HG03565 (cell line): ENCODE data around the gene GIT2.
"Not testable (repeated sequence)": the region's sequence is repeated elsewhere in the genome, so short reads cannot be mapped to it uniquely, and the experiment has no call there.

Source experiments
- ATAC-seq: cut with Tn5 transposase; IDR thresholded peaks from one replicate; pipeline ENCODE4 v1.9.1; 2021; ENCODE audit warnings: mild to moderate bottlenecking, moderate library complexity; ENCODE audit not compliant: unreplicated experiment

The GIT2 gene, protein sequence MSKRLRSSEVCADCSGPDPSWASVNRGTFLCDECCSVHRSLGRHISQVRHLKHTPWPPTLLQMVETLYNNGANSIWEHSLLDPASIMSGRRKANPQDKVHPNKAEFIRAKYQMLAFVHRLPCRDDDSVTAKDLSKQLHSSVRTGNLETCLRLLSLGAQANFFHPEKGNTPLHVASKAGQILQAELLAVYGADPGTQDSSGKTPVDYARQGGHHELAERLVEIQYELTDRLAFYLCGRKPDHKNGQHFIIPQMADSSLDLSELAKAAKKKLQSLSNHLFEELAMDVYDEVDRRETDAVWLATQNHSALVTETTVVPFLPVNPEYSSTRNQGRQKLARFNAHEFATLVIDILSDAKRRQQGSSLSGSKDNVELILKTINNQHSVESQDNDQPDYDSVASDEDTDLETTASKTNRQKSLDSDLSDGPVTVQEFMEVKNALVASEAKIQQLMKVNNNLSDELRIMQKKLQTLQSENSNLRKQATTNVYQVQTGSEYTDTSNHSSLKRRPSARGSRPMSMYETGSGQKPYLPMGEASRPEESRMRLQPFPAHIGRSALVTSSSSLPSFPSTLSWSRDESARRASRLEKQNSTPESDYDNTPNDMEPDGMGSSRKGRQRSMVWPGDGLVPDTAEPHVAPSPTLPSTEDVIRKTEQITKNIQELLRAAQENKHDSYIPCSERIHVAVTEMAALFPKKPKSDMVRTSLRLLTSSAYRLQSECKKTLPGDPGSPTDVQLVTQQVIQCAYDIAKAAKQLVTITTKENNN

DNA sequence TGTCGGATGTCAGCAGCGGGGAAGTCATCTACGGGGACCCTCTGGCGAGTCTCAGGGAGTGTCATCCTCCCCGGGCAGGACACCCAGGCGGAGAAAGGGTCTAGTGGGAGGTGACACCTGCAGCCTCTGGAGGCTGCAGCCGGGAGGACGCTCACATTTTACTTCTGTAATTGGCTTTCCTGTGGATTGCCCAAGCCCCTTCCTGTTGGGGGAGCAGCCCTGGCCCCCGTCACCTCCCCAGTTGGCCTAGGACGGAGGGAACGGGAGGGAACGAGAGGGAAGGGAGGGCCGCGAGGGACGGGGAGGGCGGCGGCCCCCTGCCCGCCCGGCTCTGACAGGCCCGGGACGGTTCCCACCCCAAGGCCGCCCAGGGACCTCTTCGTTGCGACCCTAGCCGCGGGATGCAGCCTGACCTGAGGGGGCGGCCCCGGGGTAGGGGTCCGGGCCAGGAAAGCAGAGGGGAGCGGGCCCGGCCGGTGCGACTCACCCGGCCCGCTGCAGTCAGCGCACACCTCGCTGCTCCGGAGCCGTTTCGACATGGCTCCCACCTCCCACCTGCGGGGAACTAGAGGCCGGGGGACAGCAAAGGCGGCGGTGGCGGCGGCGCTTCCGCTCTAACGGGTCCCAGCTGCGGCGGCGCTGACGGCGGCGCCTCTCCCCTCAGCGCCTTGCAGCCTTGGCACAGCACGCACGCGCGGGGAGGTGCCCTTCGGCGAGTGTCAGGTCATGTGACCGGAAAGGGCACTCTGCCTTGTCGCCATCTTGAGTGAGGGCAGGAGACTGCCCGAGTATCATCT, at the start of gene GIT2:
Gene GIT2 (minus strand): TSS at position 683 of the 797 bp plus-strand sequence. CDS start 144 bp downstream, at position 539.
- peak; percentile 62 for ATAC-seq

DNA sequence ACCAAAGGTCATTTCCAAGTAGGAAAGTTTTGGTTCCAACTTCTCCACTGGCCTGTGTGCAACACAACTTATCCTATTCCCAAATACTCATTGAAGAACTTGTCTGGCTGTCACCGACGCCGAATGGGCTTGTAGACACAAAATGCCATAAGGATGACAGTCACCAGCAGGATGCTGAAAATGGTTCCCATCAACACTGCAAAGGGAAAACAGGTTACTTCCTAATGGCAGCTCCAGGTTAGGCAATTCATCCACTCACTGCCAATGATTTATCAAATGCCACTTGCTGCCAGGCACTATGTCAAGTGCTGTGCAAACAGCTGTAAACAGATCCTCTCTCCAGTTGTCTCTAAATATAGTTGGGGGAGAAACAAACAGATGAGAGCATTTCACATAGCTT, 46.1 kb upstream of the GIT2 start:
- ATAC-seq = no peak

DNA sequence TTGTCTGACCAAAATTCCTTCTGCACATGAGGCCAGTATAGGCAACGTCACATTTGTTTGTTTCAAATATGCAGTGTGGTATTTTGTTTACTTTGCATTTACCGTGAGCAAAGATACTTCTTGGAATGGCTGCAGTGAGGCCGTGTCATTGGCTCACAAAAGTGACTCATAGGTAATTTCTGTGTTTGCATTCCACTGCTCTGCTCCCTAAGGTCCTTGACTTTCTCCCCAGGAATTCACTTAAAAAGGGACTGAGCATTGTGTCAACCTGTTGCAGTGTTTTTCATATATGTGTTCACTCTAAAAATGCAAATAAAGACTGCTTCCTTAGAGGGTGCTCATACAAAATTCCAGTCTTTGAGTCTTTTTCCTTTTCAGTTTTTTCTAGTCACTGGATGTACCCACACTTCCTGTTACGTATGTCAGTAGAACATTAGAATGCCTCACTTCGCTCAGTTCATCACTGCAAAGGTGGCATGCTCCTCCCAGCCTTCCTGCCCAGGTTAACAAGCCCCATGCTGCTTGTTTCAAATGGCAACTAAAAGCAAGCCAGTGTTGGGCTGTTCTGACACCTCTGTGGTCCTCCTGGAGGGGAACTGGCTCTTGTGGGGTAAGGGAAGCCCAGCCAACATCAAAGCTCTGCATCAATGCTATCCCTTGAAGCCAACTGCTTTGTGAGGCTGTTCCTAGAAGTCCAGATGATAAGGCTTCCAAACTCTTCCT, 43.1 kb upstream of the GIT2 start:
- ATAC-seq = no peak

DNA sequence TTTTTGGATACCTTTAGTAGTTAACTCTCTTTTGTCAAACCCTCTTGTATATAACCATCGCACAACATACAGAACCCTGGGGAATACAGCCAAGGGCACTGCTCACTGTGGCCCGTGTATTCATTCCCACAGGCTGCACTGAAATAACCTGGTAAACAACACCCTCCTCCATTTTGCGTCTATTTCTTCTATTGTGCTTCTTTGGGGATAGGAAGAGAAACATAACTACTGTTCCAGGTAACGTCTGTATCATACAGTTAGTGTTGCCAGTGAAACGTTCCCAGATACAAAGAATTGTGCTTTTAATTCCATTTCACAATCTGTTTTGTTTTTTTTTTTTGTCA, 42.5 kb upstream of the GIT2 start:
- ATAC-seq = no peak

DNA sequence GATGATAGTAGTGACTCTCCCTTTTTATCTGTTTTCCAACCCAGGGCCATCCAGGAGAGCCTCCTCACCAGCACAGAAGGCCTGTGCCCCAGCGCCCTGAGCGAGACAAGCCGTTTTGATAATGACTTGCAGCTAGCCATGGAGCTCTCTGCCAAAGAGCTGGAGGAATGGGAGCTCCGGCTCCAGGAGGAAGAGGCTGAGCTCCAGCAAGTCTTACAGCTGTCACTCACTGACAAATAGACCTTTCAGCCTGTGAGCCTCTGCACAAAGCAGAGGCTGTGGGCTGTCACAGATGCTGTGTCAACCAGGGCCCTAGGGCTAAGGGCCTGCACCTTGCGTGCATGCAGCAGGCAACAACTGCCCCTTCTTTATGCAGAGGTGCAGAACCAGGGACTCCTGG, 41.1 kb upstream of the GIT2 start:
- ATAC-seq = no peak

DNA sequence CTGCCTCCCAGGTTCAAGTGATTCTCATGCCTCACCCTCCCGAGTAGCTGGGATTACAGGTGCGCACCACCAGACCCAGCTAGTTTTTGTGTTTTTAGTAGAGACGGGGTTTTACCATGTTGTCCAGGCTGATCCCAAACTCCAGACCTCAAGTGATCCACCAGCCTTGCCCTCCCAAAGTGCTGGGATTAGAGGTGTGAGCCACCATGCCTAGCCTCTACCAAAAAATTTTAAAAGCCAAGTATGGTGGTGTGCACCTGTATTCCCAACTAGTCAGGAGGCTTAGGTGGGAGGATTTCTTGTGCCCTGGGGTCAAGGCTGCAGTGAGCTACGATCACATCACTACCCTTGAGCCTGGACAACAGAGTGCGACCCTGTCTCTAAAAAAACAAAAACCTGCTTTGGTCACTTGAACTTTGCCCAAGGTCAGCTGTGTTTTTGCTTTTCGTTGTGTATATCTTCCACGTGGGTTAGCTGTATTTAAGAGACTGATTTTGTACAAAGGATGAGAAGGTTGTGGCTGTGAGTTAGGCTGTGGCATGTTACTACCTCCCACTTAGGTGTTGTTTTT, 39.5 kb upstream of the GIT2 start:
- ATAC-seq = no peak

DNA sequence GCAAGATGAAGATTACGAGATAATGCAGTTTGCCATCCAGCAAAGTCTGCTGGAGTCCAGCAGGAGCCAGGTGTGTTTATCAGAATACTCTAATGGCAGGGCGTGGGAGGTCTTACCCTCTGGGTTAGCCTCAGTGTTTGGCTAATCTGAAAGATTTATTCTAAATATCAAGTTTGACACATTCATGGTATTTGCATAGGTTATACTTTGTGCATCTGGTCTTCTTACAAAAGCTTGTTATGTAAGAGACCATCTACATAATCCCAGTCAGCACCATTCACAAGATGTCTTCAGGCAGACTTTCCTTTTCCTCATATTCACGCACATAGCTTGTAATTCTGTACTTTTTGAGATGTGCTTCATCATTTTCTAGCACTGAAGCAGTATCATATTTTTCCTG, 37.7 kb upstream of the GIT2 start:
- ATAC-seq = no peak

DNA sequence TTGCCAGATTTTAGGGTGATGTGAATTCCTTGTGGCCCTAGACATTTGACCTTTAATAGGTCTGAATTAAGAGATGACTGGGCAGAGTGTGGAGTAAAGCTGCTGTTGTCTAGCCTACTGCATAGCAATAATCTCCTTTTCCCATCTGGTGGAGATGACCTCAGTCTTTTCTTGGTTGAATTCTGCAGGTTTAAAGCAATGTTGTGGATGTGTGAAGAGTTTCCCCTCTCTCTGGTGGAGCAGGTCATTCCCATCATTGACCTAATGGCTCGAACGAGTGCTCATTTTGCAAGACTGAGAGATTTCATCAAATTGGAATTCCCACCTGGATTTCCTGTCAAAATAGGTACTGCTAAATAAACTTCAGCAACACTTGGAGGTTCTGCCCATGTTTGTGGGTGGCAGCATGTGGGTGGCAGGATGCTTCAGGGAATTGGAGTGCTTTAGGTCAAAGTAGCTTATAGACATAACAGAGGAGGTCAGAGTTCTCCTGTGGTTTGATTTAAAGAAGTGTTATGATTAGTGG, 33.2 kb upstream of the GIT2 start:
- ATAC-seq = no peak

DNA sequence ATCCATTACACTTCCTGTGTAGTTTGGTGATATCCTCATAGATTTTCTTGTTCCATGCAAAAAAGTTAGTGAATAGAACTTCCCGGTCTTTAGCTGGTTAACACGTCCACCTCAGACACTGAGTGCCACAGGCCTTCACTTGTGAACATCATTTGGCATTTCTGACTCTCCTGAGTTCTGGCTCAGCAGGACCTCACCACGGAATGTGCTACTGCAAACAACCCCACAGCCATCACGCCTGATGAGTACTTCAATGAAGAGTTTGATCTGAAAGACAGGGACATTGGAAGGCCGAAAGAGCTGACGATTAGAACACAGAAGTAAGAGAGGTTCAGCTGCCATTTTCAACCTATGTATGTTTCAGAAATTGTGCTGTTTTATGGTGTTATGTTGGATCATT, 32.2 kb upstream of the GIT2 start:
- ATAC-seq = no peak

DNA sequence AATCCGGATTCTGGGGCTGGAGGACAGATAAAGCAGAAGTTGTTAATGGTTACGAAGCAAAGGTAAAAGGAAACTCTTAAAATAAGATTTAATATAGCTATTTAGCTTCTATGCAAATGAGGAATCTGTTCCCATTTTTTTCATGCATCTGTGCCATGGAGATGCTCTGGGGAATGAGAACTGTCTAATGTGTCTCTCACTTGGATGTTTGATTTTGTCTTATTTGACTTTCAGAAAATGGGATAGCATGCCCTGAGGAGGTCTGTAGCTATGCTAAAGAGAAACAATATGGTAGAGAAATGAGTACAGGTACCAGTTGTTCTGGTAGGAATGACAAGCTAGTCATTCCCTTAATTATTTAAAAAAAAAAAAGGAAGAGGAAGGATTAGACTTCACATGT, 27.9 kb upstream of the GIT2 start:
- ATAC-seq = no peak

DNA sequence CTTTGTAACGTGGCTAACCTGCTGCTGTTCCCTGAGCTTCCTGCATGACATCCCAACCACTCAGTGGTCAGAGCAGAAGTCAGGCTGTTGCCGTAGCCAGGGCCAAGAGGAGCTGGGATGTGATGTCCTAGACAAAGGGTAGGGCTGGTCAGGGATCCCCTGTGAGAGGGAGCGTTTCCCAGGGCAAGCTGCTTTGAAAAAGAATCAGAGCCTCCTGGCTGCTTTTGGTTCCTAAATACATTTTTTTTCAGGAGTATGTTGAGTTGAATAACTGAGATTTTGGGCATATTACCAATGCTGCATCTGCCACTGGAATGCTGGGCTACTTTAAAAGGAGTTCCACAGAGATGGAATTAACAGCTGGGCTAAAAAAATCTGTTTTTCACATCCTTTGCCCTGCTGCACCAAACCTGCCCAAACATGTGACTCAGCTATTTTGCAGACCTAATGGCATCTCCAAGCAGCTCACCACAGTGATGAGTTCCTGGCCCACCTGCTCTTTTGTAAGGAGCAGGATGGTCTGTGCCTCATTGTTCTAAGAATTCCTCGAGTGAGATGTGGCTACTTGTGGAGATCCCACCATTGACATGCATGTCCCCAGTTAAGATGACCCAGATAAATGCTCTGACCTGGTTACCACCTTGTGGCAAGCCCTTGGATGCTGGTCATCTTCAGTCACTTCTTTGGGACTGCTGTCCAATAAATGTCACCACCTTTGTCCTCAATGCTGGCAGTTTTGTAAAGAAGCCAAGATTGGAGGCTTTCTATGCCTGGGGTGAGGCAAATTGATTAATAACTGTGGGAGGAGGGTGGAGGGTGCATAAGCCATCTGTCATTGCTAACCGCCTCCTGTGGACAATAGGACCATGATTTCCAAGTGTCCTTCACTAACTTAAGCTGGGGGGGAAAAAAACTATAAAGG, 27.2 kb upstream of the GIT2 start:
- ATAC-seq = no peak

DNA sequence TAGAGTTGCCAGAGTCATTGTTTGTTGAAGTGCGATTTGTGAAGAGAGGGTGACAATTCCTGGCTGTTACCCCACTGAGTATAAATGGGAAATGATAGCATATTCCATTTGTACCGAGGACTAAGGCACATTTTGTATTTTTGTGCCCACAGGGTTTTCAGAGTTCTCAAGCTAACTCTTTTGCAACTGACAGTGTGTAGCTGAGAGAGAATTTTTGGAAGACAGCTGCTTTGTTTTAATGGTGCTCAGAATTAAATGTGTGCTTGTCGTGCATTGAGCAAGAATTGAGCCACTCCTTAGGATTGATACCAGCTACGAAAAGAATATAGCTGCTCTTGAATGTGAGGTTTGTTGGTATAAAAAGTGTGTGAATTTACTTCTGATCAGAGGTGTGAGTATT, 24.8 kb upstream of the GIT2 start:
- ATAC-seq = no peak

DNA sequence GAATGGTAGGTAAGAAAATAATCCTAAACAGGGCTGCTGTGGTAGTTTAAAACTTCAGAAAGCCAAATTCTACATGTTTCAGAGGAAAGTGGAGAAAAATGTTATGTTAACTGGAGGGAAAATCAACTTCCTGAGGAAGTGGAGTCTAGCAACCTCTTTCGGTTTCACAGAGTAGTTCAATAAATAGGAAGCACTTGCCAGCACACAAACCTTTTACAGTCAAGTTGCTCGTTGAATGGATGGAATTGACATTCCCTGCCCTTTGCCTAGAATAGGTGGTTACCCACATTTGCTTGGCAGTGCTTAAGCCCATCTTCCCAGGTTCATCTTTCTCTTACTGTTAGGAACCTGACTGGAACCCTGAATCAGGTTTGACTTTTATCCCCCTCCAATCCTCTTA, 19.0 kb upstream of the GIT2 start:
- no peak for ATAC-seq

DNA sequence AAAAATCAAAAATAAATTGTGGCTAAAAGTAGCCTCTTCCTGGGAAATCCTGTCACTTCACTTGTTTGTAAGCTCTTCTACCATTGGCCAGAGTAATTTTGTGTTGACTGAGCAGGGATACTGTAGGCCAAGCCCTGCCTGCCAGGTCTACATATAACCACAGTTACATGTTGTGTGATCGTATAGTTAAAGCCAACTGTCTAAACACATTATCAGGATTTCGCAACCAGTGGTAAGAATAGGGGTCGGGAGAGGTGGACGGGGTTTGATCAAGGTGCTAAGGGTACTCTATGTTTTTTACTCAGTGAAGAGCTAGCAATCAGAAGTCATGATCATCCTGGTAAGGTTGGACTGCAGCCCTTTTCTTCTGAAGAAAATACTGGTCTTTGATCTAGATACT, 16.5 kb upstream of the GIT2 start:
- ATAC-seq = no peak

DNA sequence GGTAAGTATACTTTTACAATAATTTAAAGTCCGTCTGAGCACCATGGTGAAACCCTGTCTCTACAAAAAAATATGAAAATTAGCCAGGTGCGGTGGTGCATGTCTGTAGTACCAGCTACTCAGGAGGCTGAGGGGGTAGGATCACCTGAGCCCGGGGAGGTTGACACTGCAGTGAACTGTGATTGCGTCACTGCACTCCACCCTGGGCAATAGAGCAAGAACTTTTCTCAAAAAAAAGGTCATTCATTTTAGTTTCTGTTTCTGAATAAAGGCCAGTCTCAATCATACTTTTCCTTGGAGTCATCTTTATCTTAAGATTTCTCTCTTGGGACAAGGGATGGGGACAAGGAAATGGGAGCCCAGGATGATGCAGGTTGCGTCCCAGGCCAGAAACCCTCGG, 16.0 kb upstream of the GIT2 start:
- ATAC-seq = no peak

DNA sequence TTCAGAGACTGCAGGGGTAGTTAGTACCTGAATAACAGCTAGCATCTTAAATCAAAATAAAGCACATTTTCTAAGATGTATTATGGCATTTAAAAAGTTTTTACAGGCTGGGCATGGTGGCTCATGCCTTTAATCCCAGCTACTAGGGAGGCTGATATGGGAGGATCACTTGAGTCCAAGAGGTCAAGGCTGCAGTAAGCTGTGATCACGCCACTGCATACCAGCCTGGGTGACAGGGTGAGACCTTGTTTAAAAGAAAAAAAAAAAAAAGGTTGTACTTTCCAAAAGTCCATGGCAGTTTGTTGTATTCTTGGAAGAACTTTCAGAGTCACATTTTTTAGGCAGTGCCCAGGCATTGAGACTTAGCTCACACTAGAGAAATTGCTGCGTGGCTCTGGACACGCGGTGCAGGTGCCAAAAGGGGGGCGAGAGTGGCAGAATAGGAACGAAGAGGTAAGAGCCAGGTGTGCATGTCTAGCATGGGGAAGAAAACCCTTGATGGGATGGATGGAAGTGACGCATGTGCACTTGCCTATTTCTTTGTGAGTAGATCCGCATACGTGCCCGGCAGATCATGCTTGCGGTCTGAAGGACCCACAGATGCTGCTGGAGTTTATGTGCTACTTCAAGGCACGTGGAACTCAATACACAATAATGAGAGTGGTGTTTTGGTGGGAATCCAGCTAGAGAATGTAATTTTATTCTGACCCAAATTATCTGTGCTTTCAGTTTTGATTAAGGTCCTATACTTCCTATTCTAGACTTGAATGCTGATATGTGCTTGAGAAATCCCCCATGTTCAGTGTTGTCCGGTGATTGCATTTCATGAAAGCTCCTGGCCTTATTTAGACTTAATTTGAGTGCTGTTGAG, 14.9 kb upstream of the GIT2 start:
- peak; percentile 37 for ATAC-seq

DNA sequence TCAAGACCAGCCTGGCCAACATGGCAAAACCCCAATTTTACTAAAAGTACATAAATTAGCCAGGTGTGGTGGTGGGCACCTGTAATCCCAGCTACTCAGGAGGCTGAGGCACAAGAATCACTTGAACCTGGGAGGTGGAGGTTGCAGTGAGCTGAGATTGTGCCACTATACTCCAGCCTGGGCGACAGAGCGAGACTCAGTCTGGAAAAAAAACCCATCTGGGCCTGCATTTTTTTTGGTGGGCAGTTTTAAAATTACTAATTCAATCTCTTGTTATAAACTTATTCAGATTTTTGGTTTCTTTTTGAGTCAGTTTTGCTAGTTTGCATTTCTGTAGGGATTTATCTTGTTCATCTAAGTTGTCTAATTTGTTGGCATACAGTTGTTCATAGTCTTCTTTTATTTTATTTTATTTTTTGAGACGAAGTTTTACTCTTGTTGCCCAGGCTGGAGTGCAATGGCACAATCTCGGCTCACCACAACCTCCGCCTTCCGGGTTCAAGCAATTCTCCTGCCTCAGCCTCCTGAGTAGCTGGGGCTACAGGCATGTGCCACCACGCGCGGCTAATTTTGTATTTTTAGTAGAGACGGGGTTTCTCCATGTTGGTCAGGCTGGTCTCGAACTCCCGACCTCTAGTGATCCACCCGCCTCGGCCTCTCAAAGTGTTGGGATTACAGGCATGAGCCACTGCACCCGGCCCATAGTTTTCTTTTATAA, 12.7 kb upstream of the GIT2 start:
- ATAC-seq = not testable (repeated sequence)

DNA sequence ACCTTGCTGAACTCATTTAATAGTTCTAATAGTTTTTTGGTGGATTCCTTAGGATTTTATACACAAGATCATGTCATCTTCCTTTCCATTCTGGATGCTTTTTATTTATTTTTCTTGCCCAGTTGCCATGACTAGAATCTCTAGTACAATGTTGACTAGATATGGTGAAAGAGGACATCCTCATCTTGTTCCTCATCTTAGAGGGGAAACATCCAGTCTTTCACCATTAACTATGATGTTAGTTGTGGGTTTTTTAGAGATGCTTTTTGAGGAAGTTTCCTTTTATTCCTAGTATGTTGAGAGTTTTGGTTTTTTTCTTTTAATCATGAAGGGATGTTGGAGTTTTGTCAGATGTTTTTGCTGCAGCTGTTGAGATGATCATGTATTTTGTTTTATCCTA, 11.7 kb upstream of the GIT2 start:
- ATAC-seq = no peak
